Measurements from ENCODE around the gene PCGF1.
"Not testable (repeated sequence)": the region's sequence is repeated elsewhere in the genome, so short reads cannot be mapped to it uniquely, and the experiment has no call there.

PCGF1 gene

DNA sequence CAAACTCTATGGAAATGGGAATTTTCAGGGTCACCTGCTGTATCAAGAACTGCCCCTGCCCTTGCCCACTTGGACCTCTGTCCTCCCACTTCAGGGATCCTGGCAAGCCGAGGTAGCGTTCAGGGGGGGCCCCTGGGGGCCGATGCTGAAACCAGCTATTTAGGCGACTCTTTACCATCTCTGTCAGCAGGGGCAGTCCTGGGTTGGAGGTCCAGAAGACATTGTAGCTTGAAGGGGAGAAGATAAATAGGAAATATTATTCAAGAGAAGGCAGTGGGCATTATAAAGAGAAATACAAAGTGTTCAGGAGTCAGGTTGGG is 44.7 kb downstream of the PCGF1 start:
- peaks cover 24% of the 10 kb centered on the region for H3K36me3 ChIP-seq (replicated peaks)
- in situ Hi-C loops (cut with HindIII; ENCODE audit: low pct_ligation_motif_present, low sequenced_read_pairs) = no loop called here
- H3K4me3 ChIP-seq (ENCODE audit: low read depth, low read length) = no peak overlapping the region
- TF ChIP-seq, protein P1, sequence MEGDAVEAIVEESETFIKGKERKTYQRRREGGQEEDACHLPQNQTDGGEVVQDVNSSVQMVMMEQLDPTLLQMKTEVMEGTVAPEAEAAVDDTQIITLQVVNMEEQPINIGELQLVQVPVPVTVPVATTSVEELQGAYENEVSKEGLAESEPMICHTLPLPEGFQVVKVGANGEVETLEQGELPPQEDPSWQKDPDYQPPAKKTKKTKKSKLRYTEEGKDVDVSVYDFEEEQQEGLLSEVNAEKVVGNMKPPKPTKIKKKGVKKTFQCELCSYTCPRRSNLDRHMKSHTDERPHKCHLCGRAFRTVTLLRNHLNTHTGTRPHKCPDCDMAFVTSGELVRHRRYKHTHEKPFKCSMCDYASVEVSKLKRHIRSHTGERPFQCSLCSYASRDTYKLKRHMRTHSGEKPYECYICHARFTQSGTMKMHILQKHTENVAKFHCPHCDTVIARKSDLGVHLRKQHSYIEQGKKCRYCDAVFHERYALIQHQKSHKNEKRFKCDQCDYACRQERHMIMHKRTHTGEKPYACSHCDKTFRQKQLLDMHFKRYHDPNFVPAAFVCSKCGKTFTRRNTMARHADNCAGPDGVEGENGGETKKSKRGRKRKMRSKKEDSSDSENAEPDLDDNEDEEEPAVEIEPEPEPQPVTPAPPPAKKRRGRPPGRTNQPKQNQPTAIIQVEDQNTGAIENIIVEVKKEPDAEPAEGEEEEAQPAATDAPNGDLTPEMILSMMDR (IDR thresholded peaks at IDR 0.05; ENCODE audit: low read depth, low read length, missing control alignments) = no peak
- no peak for DNase-seq
- no peak overlapping the region for H3K27ac ChIP-seq
- H3K27me3 ChIP-seq (replicated peaks) = no peaks in the 10 kb centered on the region

GRCh38 chr2:74462054-74462785 is 45.3 kb downstream of the PCGF1 start:
- in situ Hi-C loops (cut with HindIII; ENCODE audit: low pct_ligation_motif_present, low sequenced_read_pairs) = no loop called here
- no peak for DNase-seq
- Histone ChIP-seq H3K27ac (no peak overlapping the region), H3K27me3 (replicated peaks) (no peaks in the 10 kb centered on the region), H3K36me3 (replicated peaks) (peaks cover 24% of the 10 kb centered on the region), H3K4me3 (ENCODE audit: low read depth, low read length) (no peak overlapping the region)
- TF ChIP-seq, protein P1 (IDR thresholded peaks at IDR 0.05; ENCODE audit: low read depth, low read length, missing control alignments) = no peak

DNA sequence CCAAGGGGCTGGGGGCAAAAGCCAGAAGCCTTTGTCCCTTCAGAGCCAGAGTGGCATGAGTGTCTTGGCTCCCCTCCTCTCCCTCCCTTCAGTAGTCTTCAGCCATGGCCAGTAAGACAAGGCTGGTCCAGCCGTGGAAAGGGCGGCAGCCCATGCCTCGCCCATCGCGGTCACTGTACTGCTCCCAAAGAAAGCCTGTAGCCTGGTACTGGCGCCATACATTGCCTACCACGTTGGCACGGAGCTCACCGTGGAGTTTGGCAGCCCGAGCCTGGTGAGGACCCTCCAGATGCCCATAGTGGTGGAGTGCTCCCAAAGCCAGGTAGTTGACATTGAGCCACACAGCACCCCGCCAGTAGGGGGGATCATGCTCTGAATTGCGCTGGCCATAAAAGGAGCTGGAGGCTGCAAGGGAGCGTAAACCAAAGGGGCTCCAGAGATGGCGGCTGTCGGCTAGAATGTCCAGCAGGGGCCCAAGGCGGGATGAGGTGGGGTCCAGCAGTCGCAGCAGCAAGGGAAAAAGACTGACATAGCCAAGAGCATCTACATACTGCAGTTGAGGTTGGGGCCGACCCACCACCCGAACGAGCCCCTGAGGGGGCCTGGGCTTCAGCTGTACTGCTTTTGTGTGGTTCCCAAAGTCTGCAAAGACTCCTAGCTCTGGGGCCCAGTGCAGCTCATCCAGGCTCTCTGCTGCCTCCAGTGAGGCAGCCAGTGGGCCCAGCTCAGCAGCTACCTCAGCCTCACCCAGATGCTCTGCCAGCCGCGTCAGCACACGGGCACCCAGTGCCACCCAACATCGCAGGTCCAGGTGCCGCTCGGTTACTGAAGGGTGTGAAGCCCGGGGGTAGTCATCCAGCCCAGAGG is 46.1 kb downstream of the PCGF1 start:
- in situ Hi-C loops (cut with HindIII; ENCODE audit: low pct_ligation_motif_present, low sequenced_read_pairs) = no loop called here
- Histone ChIP-seq H3K36me3 (replicated peaks) (peaks cover 24% of the 10 kb centered on the region), H3K4me3 (ENCODE audit: low read depth, low read length) (no peak overlapping the region), H3K27me3 (replicated peaks) (no peaks in the 10 kb centered on the region), H3K27ac (no peak overlapping the region)
- no peak for DNase-seq
- TF ChIP-seq, protein P1 (IDR thresholded peaks at IDR 0.05; ENCODE audit: low read depth, low read length, missing control alignments) = peak; percentile 46

DNA sequence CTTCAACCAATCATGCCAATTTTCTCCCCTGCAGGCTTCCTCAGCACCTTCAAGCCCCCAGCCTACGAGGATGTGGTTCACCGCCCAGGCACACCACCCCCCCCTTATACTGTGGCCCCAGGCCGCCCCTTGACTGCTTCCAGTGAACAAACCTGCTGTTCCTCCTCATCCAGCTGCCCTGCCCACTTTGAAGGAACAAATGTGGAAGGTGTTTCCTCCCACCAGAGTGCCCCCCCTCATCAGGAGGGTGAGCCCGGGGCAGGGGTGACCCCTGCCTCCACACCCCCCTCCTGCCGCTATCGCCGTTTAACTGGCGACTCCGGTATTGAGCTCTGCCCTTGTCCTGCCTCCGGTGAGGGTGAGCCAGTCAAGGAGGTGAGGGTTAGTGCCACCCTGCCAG is 47.3 kb downstream of the PCGF1 start:
- in situ Hi-C loops (cut with HindIII; ENCODE audit: low pct_ligation_motif_present, low sequenced_read_pairs); H3K4me3 ChIP-seq (ENCODE audit: low read depth, low read length); H3K27me3 ChIP-seq (replicated peaks); DNase-seq; H3K27ac ChIP-seq: not testable (repeated sequence)
- peaks cover 24% of the 10 kb centered on the region for H3K36me3 ChIP-seq (replicated peaks)

- DNase-seq; in situ Hi-C loops (cut with HindIII; ENCODE audit: low pct_ligation_motif_present, low sequenced_read_pairs); H3K27me3 ChIP-seq (replicated peaks); H3K27ac ChIP-seq: not testable (repeated sequence)
- Histone ChIP-seq H3K36me3 (replicated peaks) (peaks cover 24% of the 10 kb centered on the region), H3K4me3 (ENCODE audit: low read depth, low read length) (peak overlapping the region; percentile 86)
Observed at GRCh38 chr2:74459503-74460118, 47.9 kb downstream of the PCGF1 start.

DNA sequence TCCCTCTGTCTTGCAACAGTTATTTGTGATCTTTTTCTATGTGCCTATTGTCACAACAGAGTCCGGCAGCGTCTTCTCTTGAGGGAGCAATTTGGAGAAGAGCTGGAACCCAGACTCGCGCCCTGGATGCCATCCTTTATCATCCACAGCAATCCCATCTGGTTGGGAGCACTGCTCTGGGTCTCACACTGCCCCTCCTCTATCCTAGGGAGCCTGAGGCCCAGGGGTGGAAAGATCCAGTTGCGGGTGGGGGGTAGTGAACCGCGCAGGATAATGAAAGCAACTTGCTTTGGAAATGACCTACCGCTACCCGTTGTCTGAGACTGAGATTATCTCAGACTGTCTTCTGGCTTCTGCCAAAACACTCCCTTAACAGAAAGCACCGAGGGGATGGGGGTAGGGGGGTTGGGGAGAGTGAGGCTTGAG is 48.5 kb downstream of the PCGF1 start:
- Histone ChIP-seq H3K36me3 (replicated peaks) (peaks cover 24% of the 10 kb centered on the region), H3K27me3 (replicated peaks) (no peaks in the 10 kb centered on the region), H3K27ac (peak overlapping the region; percentile 61), H3K4me3 (ENCODE audit: low read depth, low read length) (peak overlapping the region; percentile 86)
- TF ChIP-seq, protein P1 (IDR thresholded peaks at IDR 0.05; ENCODE audit: low read depth, low read length, missing control alignments) = no peak
- in situ Hi-C loops (cut with HindIII; ENCODE audit: low pct_ligation_motif_present, low sequenced_read_pairs) = no loop called here
- no peak for DNase-seq
